Measurements from ENCODE around the gene MBP.

Gene MBP

DNA sequence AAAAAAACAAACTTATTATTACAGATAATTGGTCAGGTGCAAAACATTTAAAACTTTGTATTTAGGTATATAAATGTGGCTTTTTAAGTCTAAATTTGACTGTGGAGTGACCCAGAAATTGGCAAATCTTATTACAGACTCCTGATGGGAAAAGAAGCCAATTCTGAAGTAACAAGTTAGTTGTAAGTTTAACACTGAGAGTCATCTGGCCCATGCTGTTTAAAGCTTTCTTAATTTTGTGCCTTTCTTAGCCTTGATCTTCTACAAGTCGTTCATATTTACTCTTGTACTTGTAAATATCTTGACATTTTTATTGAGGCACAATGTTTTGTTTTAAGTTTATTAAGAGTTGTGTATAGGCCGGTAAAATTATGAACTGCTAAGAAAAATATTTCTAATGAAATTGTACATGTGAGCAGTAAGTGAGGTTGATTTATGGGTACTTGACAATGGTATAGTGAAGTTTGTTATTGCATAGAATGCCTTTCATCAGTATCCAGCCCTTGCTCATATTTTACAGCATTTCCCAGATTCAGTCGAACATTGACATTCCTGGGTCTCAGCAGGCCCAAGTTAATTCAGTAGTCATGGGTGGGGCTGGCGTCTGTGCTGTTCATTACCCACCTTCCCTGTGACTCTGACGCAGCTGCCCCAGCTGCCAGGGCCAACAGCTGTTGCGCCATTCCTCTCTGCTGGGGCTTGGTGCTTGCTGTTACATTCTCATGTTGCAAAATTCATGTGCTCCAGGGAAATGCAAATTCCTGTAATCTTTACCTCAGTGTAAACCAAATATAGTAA is 188.8 kb downstream of the MBP start:
- no peak for DNase-seq (ENCODE audit: low spot score)

DNA sequence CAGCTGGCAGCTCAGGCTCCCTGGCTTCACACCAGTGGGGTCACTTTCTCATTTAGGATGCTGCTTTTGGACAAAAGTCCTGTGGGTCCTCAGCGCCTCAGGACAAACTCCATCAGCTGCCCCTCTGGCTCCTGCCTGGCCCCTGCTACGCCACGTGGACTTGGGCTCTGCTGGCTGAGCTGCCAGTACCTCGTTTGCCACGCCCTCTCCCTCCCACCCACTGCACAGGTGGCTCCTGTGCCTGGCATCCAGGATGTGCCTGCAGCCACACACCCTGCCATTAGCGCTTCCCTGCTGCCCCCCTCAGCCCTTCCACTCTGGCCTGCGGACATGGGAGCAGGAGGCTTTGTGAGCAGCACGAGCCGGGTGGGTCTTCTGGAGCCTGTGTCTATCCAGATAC is 191.3 kb downstream of the MBP start:
- no peak for DNase-seq (ENCODE audit: low spot score)

DNA sequence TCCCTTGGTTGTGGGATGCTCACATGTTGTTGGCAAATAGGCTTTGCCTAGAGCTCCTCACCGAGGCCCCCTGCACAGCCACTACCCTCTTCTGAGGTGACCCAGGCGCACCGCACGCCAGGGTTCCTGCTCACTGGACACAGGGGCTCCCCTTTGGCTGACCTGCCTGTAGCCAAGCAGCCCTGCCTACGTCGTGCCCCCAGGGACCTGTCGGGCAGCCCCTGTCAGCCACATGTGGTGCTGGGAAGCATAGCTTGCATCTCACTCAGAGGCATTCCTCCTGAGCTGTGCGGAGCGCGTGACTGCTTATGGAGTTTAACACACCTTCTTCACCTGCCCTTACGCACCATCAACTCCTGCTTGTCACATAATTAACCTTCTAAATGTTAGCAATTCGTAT is 194.0 kb downstream of the MBP start:
- DNase-seq (ENCODE audit: low spot score): no peak

DNA sequence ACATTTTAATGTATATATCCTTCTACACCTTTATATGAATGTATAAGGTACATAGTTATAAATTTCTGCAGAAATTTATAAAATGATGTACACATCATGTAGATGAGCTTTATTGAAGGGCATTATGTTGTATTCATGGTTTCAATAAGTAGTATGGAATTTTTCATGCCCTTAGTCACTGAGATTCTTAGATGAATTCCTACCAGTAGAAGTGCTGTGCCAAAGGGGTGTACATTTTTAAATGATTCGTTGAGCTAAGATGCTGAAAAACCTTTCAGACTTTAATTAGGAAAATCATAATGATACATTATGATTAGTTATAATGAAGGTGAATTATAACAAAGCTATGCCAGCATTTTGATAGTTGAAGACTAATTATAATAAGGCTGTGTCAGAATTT is 195.0 kb downstream of the MBP start:
- DNase-seq (ENCODE audit: low spot score): no peak

GRCh38 chr18:76936877-76937276 is 195.7 kb downstream of the MBP start:
- DNase-seq (ENCODE audit: low spot score): no peak

GRCh38 chr18:76935722-76936337 is 196.8 kb downstream of the MBP start:
- no peak for DNase-seq (ENCODE audit: low spot score)

- no peak for DNase-seq (ENCODE audit: low spot score)
Measured at GRCh38 chr18:76932026-76932819, 200.4 kb downstream of the MBP start.

GRCh38 chr18:76931171-76931570 is 201.4 kb downstream of the MBP start:
- DNase-seq (ENCODE audit: low spot score): no peak

Measured in HuH-7.5 (cell line).